Activated T-helper 1 cell treated with anti-CD3 and anti-CD28 coated beads, Interleukin-12 subunit alpha, Interleukin-12 subunit beta, Interleukin-2, Interleukin-4 antibody, amounts not matched to agents 30 ng/mL and 10 ng/mL and 1 ng/mL, durations not matched to agents 14 hours and 24 hours and 36 hours (primary cell): ENCODE results near the gene ITCH. TPM values are rescaled to one million over a fixed set of nuclear protein-coding genes. Genes with fewer than 3 reads are reported as not detected.
A peak's percentile ranks its signal among the peaks of the same experiment; 100 is the strongest.
"Not testable (repeated sequence)": the region's sequence is repeated elsewhere in the genome, so short reads cannot be mapped to it uniquely, and the experiment has no call there.

Source experiments
- DNase-seq: peaks from one replicate; pipeline ENCODE4 v3.0.0; 2021; ENCODE audit warnings: low spot score
- H3K27ac Mint-ChIP-seq: one replicate; pipeline ENCODE4 v1.8.0; 2021; ENCODE audit warnings: mild to moderate bottlenecking, mixed read lengths
- H3K27me3 Mint-ChIP-seq: one replicate; pipeline ENCODE4 v1.8.0; 2022; ENCODE audit warnings: mild to moderate bottlenecking, moderate library complexity, mixed read lengths; ENCODE audit not compliant: insufficient read depth
- H3K36me3 Mint-ChIP-seq: one replicate; pipeline ENCODE4 v1.8.0; 2021; ENCODE audit warnings: low read depth, mixed read lengths
- H3K4me1 Mint-ChIP-seq: one replicate; pipeline ENCODE4 v1.8.0; 2021; ENCODE audit warnings: low read depth, mixed read lengths
- H3K4me3 Mint-ChIP-seq: one replicate; pipeline ENCODE4 v1.8.0; 2021; ENCODE audit warnings: mild to moderate bottlenecking, moderate library complexity, mixed read lengths
- H3K9me3 Mint-ChIP-seq: one replicate; pipeline ENCODE4 v1.8.0; 2021; ENCODE audit warnings: mixed read lengths
- intact Hi-C: fragments of 100-400 bp; cut with micrococcal nuclease; formaldehyde crosslinking; loops from one replicate; pipeline ENCODE4 v1.15.1; 2024
- total RNA-seq: library from RNA; stranded (reverse); gene quantifications from 2 replicates; pipeline ENCODE4 v1.2.3, GENCODE V29; 2022

ITCH gene
- 55.6 and 66.4 TPM in 2 replicates for total RNA-seq

- Mint-ChIP-seq H3K36me3 (peaks cover 20% of the 10 kb centered on the region), H3K4me3 (peak within 1 kb of the TSS; percentile 100), H3K4me1 (peaks cover 26% of the 10 kb centered on the region), H3K9me3 (no peaks in the 10 kb centered on the region), H3K27ac (peak within 1 kb of the TSS; percentile 100), H3K27me3 (no peaks in the 10 kb centered on the region)
- intact Hi-C loops = loop anchor here (1.0 to 10.0 kb wide), 9 partner anchors 50 to 461 kb away; partner anchors contain the start of genes AHCY, EIF2S2, MAP1LC3A and PIGU
- peak; percentile 91 for DNase-seq
These were observed at the start of gene ITCH for GRCh38 chr20:34363062-34363464. Gene ITCH (plus strand): TSS chr20:34363273. CDS start chr20:34393812, 30,539 bp downstream.

GRCh38 chr20:34315236-34315635, 47.8 kb upstream of the ITCH start:
- Mint-ChIP-seq H3K9me3 (no peaks in the 10 kb centered on the region), H3K4me1 (no peaks in the 10 kb centered on the region), H3K27ac (no peak overlapping the region), H3K4me3 (no peak overlapping the region), H3K36me3 (no peaks in the 10 kb centered on the region), H3K27me3 (peaks cover 34% of the 10 kb centered on the region)
- DNase-seq = no peak
- intact Hi-C loops = no loop called here

- Mint-ChIP-seq H3K9me3 (no peaks in the 10 kb centered on the region), H3K27me3 (peaks cover 32% of the 10 kb centered on the region), H3K4me3 (no peak overlapping the region), H3K36me3 (no peaks in the 10 kb centered on the region), H3K27ac (no peak overlapping the region), H3K4me1 (no peaks in the 10 kb centered on the region)
- no peak for DNase-seq
- intact Hi-C loops = no loop called here
These were observed 46.8 kb upstream of the ITCH start for GRCh38 chr20:34316196-34316814.

GRCh38 chr20:34318609-34319443, 44.2 kb upstream of the ITCH start:
- H3K4me3 Mint-ChIP-seq = no peak overlapping the region
- intact Hi-C loops = no loop called here
- no peak for DNase-seq
- peaks cover 26% of the 10 kb centered on the region for H3K27me3 Mint-ChIP-seq
- H3K27ac Mint-ChIP-seq = no peak overlapping the region
- no peaks in the 10 kb centered on the region for H3K9me3 Mint-ChIP-seq
- no peaks in the 10 kb centered on the region for H3K4me1 Mint-ChIP-seq
- H3K36me3 Mint-ChIP-seq = no peaks in the 10 kb centered on the region

GRCh38 chr20:34320861-34321260, 42.2 kb upstream of the ITCH start:
- H3K27ac Mint-ChIP-seq = peak overlapping the region; percentile 11
- H3K27me3 Mint-ChIP-seq = peaks cover 26% of the 10 kb centered on the region
- no peak overlapping the region for H3K4me3 Mint-ChIP-seq
- H3K36me3 Mint-ChIP-seq = no peaks in the 10 kb centered on the region
- no peaks in the 10 kb centered on the region for H3K9me3 Mint-ChIP-seq
- intact Hi-C loops = no loop called here
- H3K4me1 Mint-ChIP-seq = no peaks in the 10 kb centered on the region
- no peak for DNase-seq

GRCh38 chr20:34322267-34323105, 40.6 kb upstream of the ITCH start:
- Mint-ChIP-seq H3K4me3 (no peak overlapping the region), H3K27ac (no peak overlapping the region), H3K9me3 (no peaks in the 10 kb centered on the region), H3K4me1 (no peaks in the 10 kb centered on the region), H3K36me3 (no peaks in the 10 kb centered on the region), H3K27me3 (peaks cover 24% of the 10 kb centered on the region)
- no peak for DNase-seq
- intact Hi-C loops = no loop called here

- H3K4me3 Mint-ChIP-seq = no peak overlapping the region
- no peaks in the 10 kb centered on the region for H3K36me3 Mint-ChIP-seq
- DNase-seq = no peak
- H3K27ac Mint-ChIP-seq = no peak overlapping the region
- intact Hi-C loops = no loop called here
- no peaks in the 10 kb centered on the region for H3K9me3 Mint-ChIP-seq
- H3K4me1 Mint-ChIP-seq = no peaks in the 10 kb centered on the region
- H3K27me3 Mint-ChIP-seq = peaks cover 13% of the 10 kb centered on the region
These were observed 38.5 kb upstream of the ITCH start for GRCh38 chr20:34324541-34324940.

GRCh38 chr20:34328207-34328606, 34.9 kb upstream of the ITCH start:
- H3K36me3 Mint-ChIP-seq, H3K4me1 Mint-ChIP-seq, H3K9me3 Mint-ChIP-seq, H3K27ac Mint-ChIP-seq, H3K27me3 Mint-ChIP-seq, H3K4me3 Mint-ChIP-seq, DNase-seq, intact Hi-C loops: not testable (repeated sequence)

GRCh38 chr20:34328928-34329677, 34.0 kb upstream of the ITCH start:
- no peaks in the 10 kb centered on the region for H3K9me3 Mint-ChIP-seq
- no peaks in the 10 kb centered on the region for H3K4me1 Mint-ChIP-seq
- no peak overlapping the region for H3K27ac Mint-ChIP-seq
- no peak overlapping the region for H3K4me3 Mint-ChIP-seq
- no peak for DNase-seq
- H3K27me3 Mint-ChIP-seq = no peaks in the 10 kb centered on the region
- intact Hi-C loops = no loop called here
- H3K36me3 Mint-ChIP-seq = no peaks in the 10 kb centered on the region

GRCh38 chr20:34330861-34331544, 32.1 kb upstream of the ITCH start:
- intact Hi-C loops, H3K9me3 Mint-ChIP-seq, H3K27ac Mint-ChIP-seq, H3K36me3 Mint-ChIP-seq, DNase-seq, H3K4me3 Mint-ChIP-seq, H3K4me1 Mint-ChIP-seq, H3K27me3 Mint-ChIP-seq: not testable (repeated sequence)

- Mint-ChIP-seq H3K9me3 (no peaks in the 10 kb centered on the region), H3K36me3 (no peaks in the 10 kb centered on the region), H3K4me1 (no peaks in the 10 kb centered on the region), H3K4me3 (no peak overlapping the region), H3K27ac (no peak overlapping the region), H3K27me3 (no peaks in the 10 kb centered on the region)
- intact Hi-C loops = no loop called here
- DNase-seq = no peak
These were observed 31.2 kb upstream of the ITCH start for GRCh38 chr20:34331838-34332237.
